Measurements from ENCODE around the gene SYNJ2.
A peak's percentile ranks its signal among the peaks of the same experiment; 100 is the strongest.

Gene SYNJ2

GRCh38 chr6:158053377-158054313 is 72.0 kb downstream of the SYNJ2 start:
- no peak for DNase-seq (ENCODE audit: extremely low read depth in 1 of 2, low read depth in 1 of 2)

GRCh38 chr6:158056355-158056754 is 74.7 kb downstream of the SYNJ2 start:
- DNase-seq (ENCODE audit: extremely low read depth in 1 of 2, low read depth in 1 of 2): no peak

- no peak for DNase-seq (ENCODE audit: extremely low read depth in 1 of 2, low read depth in 1 of 2)
Measured at GRCh38 chr6:158056804-158057203, 75.1 kb downstream of the SYNJ2 start.

- DNase-seq (ENCODE audit: extremely low read depth in 1 of 2, low read depth in 1 of 2): peak; percentile 55 to 57
Measured at GRCh38 chr6:158057213-158057987, 75.7 kb downstream of the SYNJ2 start.

- no peak for DNase-seq (ENCODE audit: extremely low read depth in 1 of 2, low read depth in 1 of 2)
Measured at GRCh38 chr6:158058171-158058651, 76.5 kb downstream of the SYNJ2 start.

- DNase-seq (ENCODE audit: extremely low read depth in 1 of 2, low read depth in 1 of 2): no peak
Measured at GRCh38 chr6:158059108-158059507, 77.4 kb downstream of the SYNJ2 start.

- no peak for DNase-seq (ENCODE audit: extremely low read depth in 1 of 2, low read depth in 1 of 2)
Measured at GRCh38 chr6:158060455-158061360, 79.0 kb downstream of the SYNJ2 start.

GRCh38 chr6:158061361-158061708 is 79.7 kb downstream of the SYNJ2 start:
- DNase-seq (ENCODE audit: extremely low read depth in 1 of 2, low read depth in 1 of 2): no peak

- DNase-seq (ENCODE audit: extremely low read depth in 1 of 2, low read depth in 1 of 2): no peak
Measured at GRCh38 chr6:158061709-158062461, 80.2 kb downstream of the SYNJ2 start.

- no peak for DNase-seq (ENCODE audit: extremely low read depth in 1 of 2, low read depth in 1 of 2)
Measured at GRCh38 chr6:158063736-158064135, 82.1 kb downstream of the SYNJ2 start.

- DNase-seq (ENCODE audit: extremely low read depth in 1 of 2, low read depth in 1 of 2): no peak
Measured at GRCh38 chr6:158064725-158065251, 83.1 kb downstream of the SYNJ2 start.

GRCh38 chr6:158066136-158066781 is 84.6 kb downstream of the SYNJ2 start:
- no peak for DNase-seq (ENCODE audit: extremely low read depth in 1 of 2, low read depth in 1 of 2)

- no peak for DNase-seq (ENCODE audit: extremely low read depth in 1 of 2, low read depth in 1 of 2)
Measured at GRCh38 chr6:158067436-158068015, 85.9 kb downstream of the SYNJ2 start.

GRCh38 chr6:158068156-158068892 is 86.7 kb downstream of the SYNJ2 start:
- no peak for DNase-seq (ENCODE audit: extremely low read depth in 1 of 2, low read depth in 1 of 2)

GRCh38 chr6:158068893-158069799 is 87.5 kb downstream of the SYNJ2 start:
- no peak for DNase-seq (ENCODE audit: extremely low read depth in 1 of 2, low read depth in 1 of 2)

- no peak for DNase-seq (ENCODE audit: extremely low read depth in 1 of 2, low read depth in 1 of 2)
Measured at GRCh38 chr6:158069800-158070195, 88.1 kb downstream of the SYNJ2 start.

- no peak for DNase-seq (ENCODE audit: extremely low read depth in 1 of 2, low read depth in 1 of 2)
Measured at GRCh38 chr6:158070513-158070912, 88.8 kb downstream of the SYNJ2 start.
